ENCODE measurements around the gene GUK1.

The GUK1 gene

GRCh38 chr1:228161362-228161761 is 21.3 kb downstream of the GUK1 start:
- no peak overlapping the region for H2AFZ ChIP-seq (ENCODE audit: low read length)
- no peaks in the 10 kb centered on the region; the same call in 1 of the 2 replicates for H3K27me3 ChIP-seq (replicated peaks; ENCODE audit: insufficient read depth, low read length)
- no peaks in the 10 kb centered on the region for H3K4me1 ChIP-seq (ENCODE audit: low read length)
- no peaks in the 10 kb centered on the region for H3K36me3 ChIP-seq (replicated peaks; ENCODE audit: insufficient read depth, low read length)
- DNase-seq, result no peak
- no peak overlapping the region for H3K9ac ChIP-seq (ENCODE audit: low read length)
- H3K9me2 ChIP-seq (replicated peaks; ENCODE audit: insufficient read depth, low read length), result no peaks in the 10 kb centered on the region
- no peak overlapping the region for H3K4me2 ChIP-seq (ENCODE audit: low read depth, low read length)
- peaks cover 2% of the 10 kb centered on the region; the same call in 1 of the 2 replicates for H3K79me2 ChIP-seq (ENCODE audit: low read length)
- H3K9me3 ChIP-seq (replicated peaks; ENCODE audit: insufficient read depth, low read length), result no peaks in the 10 kb centered on the region
- H3F3A ChIP-seq (ENCODE audit: insufficient read depth, low read length), result no peaks in the 10 kb centered on the region
- TF ChIP-seq CTCF (IDR thresholded peaks at IDR 0.05; ENCODE audit: low read length), result no peak
- no peak for TF ChIP-seq EZH2phosphoT487 (IDR thresholded peaks at IDR 0.05; ENCODE audit: low read length)
- no peak for TF ChIP-seq EZH2 (optimal IDR thresholded peaks at IDR 0.05; ENCODE audit: low read depth, low read length)
- H3K27ac ChIP-seq (ENCODE audit: low read length), result no peak overlapping the region
- H4K20me1 ChIP-seq (ENCODE audit: insufficient read depth, low read length), result no peaks in the 10 kb centered on the region
- H3K4me3 ChIP-seq (ENCODE audit: low read length), result no peak overlapping the region

- Histone ChIP-seq H3K4me1 (ENCODE audit: low read length) (peaks cover 3% of the 10 kb centered on the region), H4K20me1 (ENCODE audit: insufficient read depth, low read length) (no peaks in the 10 kb centered on the region), H3K4me3 (ENCODE audit: low read length) (no peak overlapping the region), H3F3A (ENCODE audit: insufficient read depth, low read length) (no peaks in the 10 kb centered on the region), H3K9me3 (replicated peaks; ENCODE audit: insufficient read depth, low read length) (no peaks in the 10 kb centered on the region), H3K79me2 (ENCODE audit: low read length) (peaks cover 7% of the 10 kb centered on the region), H3K27me3 (replicated peaks; ENCODE audit: insufficient read depth, low read length) (no peaks in the 10 kb centered on the region; the same call in 1 of the 2 replicates), H3K36me3 (replicated peaks; ENCODE audit: insufficient read depth, low read length) (no peaks in the 10 kb centered on the region), H3K27ac (ENCODE audit: low read length) (no peak overlapping the region), H2AFZ (ENCODE audit: low read length) (no peak overlapping the region), H3K4me2 (ENCODE audit: low read depth, low read length) (no peak overlapping the region), H3K9ac (ENCODE audit: low read length) (no peak overlapping the region), H3K9me2 (replicated peaks; ENCODE audit: insufficient read depth, low read length) (no peaks in the 10 kb centered on the region)
- no peak for DNase-seq
- TF ChIP-seq EZH2 (optimal IDR thresholded peaks at IDR 0.05; ENCODE audit: low read depth, low read length) (no peak), EZH2phosphoT487 (IDR thresholded peaks at IDR 0.05; ENCODE audit: low read length) (no peak), CTCF (IDR thresholded peaks at IDR 0.05; ENCODE audit: low read length) (no peak)
These were observed 21.8 kb downstream of the GUK1 start for GRCh38 chr1:228161866-228162265.

GRCh38 chr1:228162286-228163006 is 22.4 kb downstream of the GUK1 start:
- Histone ChIP-seq H3K4me1 (ENCODE audit: low read length) (peaks cover 5% of the 10 kb centered on the region), H3K27me3 (replicated peaks; ENCODE audit: insufficient read depth, low read length) (no peaks in the 10 kb centered on the region; the same call in 1 of the 2 replicates), H3K4me2 (ENCODE audit: low read depth, low read length) (no peak overlapping the region), H3K9ac (ENCODE audit: low read length) (no peak overlapping the region), H3K36me3 (replicated peaks; ENCODE audit: insufficient read depth, low read length) (no peaks in the 10 kb centered on the region), H2AFZ (ENCODE audit: low read length) (no peak overlapping the region), H3K9me2 (replicated peaks; ENCODE audit: insufficient read depth, low read length) (no peaks in the 10 kb centered on the region), H4K20me1 (ENCODE audit: insufficient read depth, low read length) (no peaks in the 10 kb centered on the region), H3K4me3 (ENCODE audit: low read length) (no peak overlapping the region), H3K9me3 (replicated peaks; ENCODE audit: insufficient read depth, low read length) (no peaks in the 10 kb centered on the region), H3F3A (ENCODE audit: insufficient read depth, low read length) (no peaks in the 10 kb centered on the region), H3K27ac (ENCODE audit: low read length) (no peak overlapping the region), H3K79me2 (ENCODE audit: low read length) (peaks cover 12% of the 10 kb centered on the region)
- TF ChIP-seq EZH2 (optimal IDR thresholded peaks at IDR 0.05; ENCODE audit: low read depth, low read length), result no peak
- no peak for TF ChIP-seq CTCF (IDR thresholded peaks at IDR 0.05; ENCODE audit: low read length)
- no peak for TF ChIP-seq EZH2phosphoT487 (IDR thresholded peaks at IDR 0.05; ENCODE audit: low read length)
- no peak for DNase-seq
